K562 (cell line): Measurements from ENCODE around the gene ANKS1B. TPM values are rescaled to one million over a fixed set of nuclear protein-coding genes. Genes with fewer than 3 reads are reported as not detected.

ENCODE experiments used
- ATAC-seq: fragments of 200-7000 bp; cut with Tn5 transposase; 3 replicates; pipeline ENCODE4 v1.9.1; 2020; ENCODE audit warnings: moderate library complexity
- BruUV-seq: library from RNA; stranded (reverse); fragments of 400-500 nt; replicated peaks from 2 replicates; lab custom pipeline; 2021; lab: Mats Ljungman, UMichigan
- CTCF ChIA-PET: fragments of 300-600 bp; formaldehyde crosslinking; extraction: SDS; loops from one replicate; lab custom pipeline; 2021; ENCODE audit warnings: low intra/inter-chr PET ratio; lab: Yijun Ruan, JAX
- POLR2A ChIA-PET: fragments of 300-600, 350-650 bp; sonication (Branson Sonifier 250); formaldehyde crosslinking; extraction: SDS; loops from one replicate; lab custom pipeline; 2021; ENCODE audit warnings: antibody characterized with exemption, inconsistent platforms; lab: Yijun Ruan, JAX
- DNase-seq, 4 experiments: peaks; one replicate each; pipeline versions ENCODE4 v3.0.0 to v3.0.0-alpha.2; 2011 to 2018; ENCODE audit warnings: low spot score in 3 of 4, mixed read lengths in 3 of 4; ENCODE audit errors: extremely low read depth in 1 of 4
- FAIRE-seq: peaks from 2 replicates; lab custom pipeline; 2011; peaks lifted over from hg19 to GRCh38; lab: Jason Lieb, UNC
- H2AFZ ChIP-seq: 2 replicates; pipeline ENCODE4 v1.6.0; 2011; ENCODE audit warnings: low read depth, low read length, control low read depth, inconsistent platforms
- H3K27ac ChIP-seq: fragments of 200-600 bp; 3 replicates; pipeline ENCODE4 v1.8.0; 2011; ENCODE audit warnings: low read depth, mild to moderate bottlenecking, control low read depth, inconsistent platforms, low read length, moderate library complexity, mixed read lengths; ENCODE audit errors: extremely low read depth
- H3K27me3 ChIP-seq, 2 experiments: fragments of 300-600 bp in 1 of 2; 2 replicates in 1 of 2; 3 replicates in 1 of 2; pipeline versions ENCODE4 v1.6.0 to v1.8.0; 2011; ENCODE audit warnings: inconsistent platforms in 2 of 2, low read length in 2 of 2, mild to moderate bottlenecking in 1 of 2, mixed read lengths in 1 of 2, moderate library complexity in 1 of 2; ENCODE audit not compliant: control insufficient read depth in 2 of 2, insufficient read depth in 2 of 2
- H3K36me3 ChIP-seq: fragments of 300-600 bp; 3 replicates; pipeline ENCODE4 v1.8.0; 2011; ENCODE audit warnings: mild to moderate bottlenecking, low read length, inconsistent platforms; ENCODE audit not compliant: control insufficient read depth, insufficient read depth
- H3K4me1 ChIP-seq, 2 experiments: fragments of 200-600 bp in 1 of 2; replicated peaks in 1 of 2; 2 replicates in 1 of 2; 3 replicates in 1 of 2; pipeline versions ENCODE4 v1.5.1 to v1.8.0; 2011; ENCODE audit warnings: inconsistent platforms in 2 of 2, low read length in 2 of 2, mild to moderate bottlenecking in 1 of 2, mixed read lengths in 1 of 2, moderate library complexity in 1 of 2; ENCODE audit not compliant: control insufficient read depth in 2 of 2, insufficient read depth in 2 of 2
- H3K4me2 ChIP-seq: 2 replicates; pipeline ENCODE4 v1.6.1; 2011; ENCODE audit warnings: low read length, control low read depth, inconsistent platforms, mixed read lengths; ENCODE audit not compliant: insufficient read depth
- H3K4me3 ChIP-seq: fragments of 200-600 bp; sonication (generic), shearing (Covaris generic); 2 replicates; pipeline ENCODE4 v1.5.1; 2016; ENCODE audit warnings: control low read depth, inconsistent platforms
- H3K79me2 ChIP-seq: fragments of 200-600 bp; 3 replicates; pipeline ENCODE4 v1.8.0; 2011; ENCODE audit warnings: low read length, inconsistent platforms; ENCODE audit not compliant: control insufficient read depth, insufficient read depth
- H3K9ac ChIP-seq, 2 experiments: 2 replicates each; pipeline versions ENCODE4 v1.6.0 to v1.6.1; 2011; ENCODE audit warnings: low read depth in 2 of 2, low read length in 2 of 2, control low read depth in 1 of 2, inconsistent platforms in 1 of 2, mild to moderate bottlenecking in 1 of 2, mixed read lengths in 1 of 2; ENCODE audit not compliant: insufficient read depth in 1 of 2
- H3K9me1 ChIP-seq: one replicate; pipeline ENCODE4 v1.6.0; 2011; ENCODE audit warnings: inconsistent platforms, mild to moderate bottlenecking, low read length, moderate library complexity; ENCODE audit not compliant: control insufficient read depth, insufficient read depth
- H3K9me3 ChIP-seq: replicated peaks from 2 replicates; pipeline ENCODE4 v1.5.1; 2011; ENCODE audit warnings: low read depth, low read length, inconsistent platforms; ENCODE audit not compliant: control insufficient read depth, insufficient read depth
- H4K20me1 ChIP-seq: replicated peaks from 2 replicates; pipeline ENCODE4 v1.6.1; 2011; ENCODE audit warnings: low read length, inconsistent platforms, mixed read lengths; ENCODE audit not compliant: control insufficient read depth, insufficient read depth
- DIDO1 ChIP-seq: fragments of 450-650 bp; IDR thresholded peaks from 2 replicates; pipeline ENCODE4 v1.6.1; 2016; ENCODE audit warnings: low read depth, missing biosample characterization, missing genetic modification characterization
- HIVEP1 ChIP-seq: fragments of 250-450 bp; sonication (Bioruptor Pico); IDR thresholded peaks from 2 replicates; pipeline ENCODE4 v1.4.0; 2020; ENCODE audit warnings: mild to moderate bottlenecking
- HNRNPH1 ChIP-seq: fragments of 200-400 bp; formaldehyde crosslinking; optimal IDR thresholded peaks from 2 replicates; pipeline ENCODE3; 2017; ENCODE audit warnings: low read depth, mild to moderate bottlenecking, low read length, moderate library complexity
- JUNB ChIP-seq: fragments of 450-650 bp; formaldehyde crosslinking; conservative IDR thresholded peaks from 2 replicates; pipeline ENCODE4 v1.4.0; 2020; ENCODE audit warnings: mild to moderate bottlenecking
- NFIC ChIP-seq: fragments of 450-650 bp; IDR thresholded peaks from 2 replicates; pipeline ENCODE4 v1.6.1; 2017; ENCODE audit warnings: mild to moderate bottlenecking, inconsistent platforms
- POLR2A ChIP-seq: fragments of 450-650 bp; conservative IDR thresholded peaks from 2 replicates; pipeline ENCODE4 v1.6.1; 2016
- RBM17 ChIP-seq: fragments of 200-400 bp; formaldehyde crosslinking; IDR thresholded peaks from 2 replicates; pipeline ENCODE4 v1.6.1; 2017; ENCODE audit warnings: low read depth, mild to moderate bottlenecking, low read length, borderline replicate concordance
- RNF219 ChIP-seq: fragments of 250-450 bp; sonication (Bioruptor Pico); IDR thresholded peaks from 2 replicates; pipeline ENCODE4 v1.5.0; 2022; ENCODE audit warnings: mild to moderate bottlenecking
- SMARCA4 ChIP-seq: fragments of 450-650 bp; IDR thresholded peaks from 2 replicates; pipeline ENCODE4 v1.6.1; 2016
- SNIP1 ChIP-seq: fragments of 450-650 bp; IDR thresholded peaks from 2 replicates; pipeline ENCODE4 v1.7.1; 2017; ENCODE audit warnings: low read depth, mild to moderate bottlenecking
- ZNF449 ChIP-seq: fragments of 250-450 bp; sonication (Bioruptor Pico); IDR thresholded peaks from 2 replicates; pipeline ENCODE4 v1.8.0; 2022; ENCODE audit warnings: moderate library complexity, mild to moderate bottlenecking, inconsistent platforms
- WGBS: fragments of 100-300 bp; shearing (Covaris generic); methylation state at CpG from one replicate; pipeline ENCODE4 v1.1.6; 2016; ENCODE audit warnings: low coverage, mixed read lengths; ENCODE audit not compliant: insufficient coverage; ENCODE audit errors: missing lambda C conversion rate; 5-methylcytosine and 5-hydroxymethylcytosine counted together
- in situ Hi-C: fragments of 300-500 bp; cut with MboI; formaldehyde crosslinking; loops from 4 replicates; pipeline ENCODE4 v1.15.0; 2018; ENCODE audit warnings: inconsistent platforms, mixed read lengths
- intact Hi-C: fragments of 100-400 bp; cut with micrococcal nuclease; formaldehyde crosslinking; loops from 2 replicates; pipeline ENCODE4 v1.14.2; 2022
- polyA plus RNA-seq, 8 experiments: library from polyadenylated mRNA; depleted of rRNA in 4 of 8; stranded (reverse) in 5 of 8; unstranded in 3 of 8; fragments of >200 nt; fragmentation: Nextera tagmentation in 2 of 8; fragmentation: Illumina TruSeq in 1 of 8; extraction: Ambion mirVana in 2 of 8; extraction: Trizol in 1 of 8; gene quantifications; 2 replicates each; pipeline versions ENCODE4 v1.2.1 to v1.2.3, GENCODE V29; 2011 to 2014; ENCODE audit warnings: inconsistent platforms in 1 of 8, missing spikeins in 1 of 8
- total RNA-seq, 7 experiments: library from RNA; depleted of rRNA in 6 of 7; stranded (reverse); fragments of >200 nt in 6 of 7; fragmentation: Illumina TruSeq in 2 of 7; extraction: Trizol in 2 of 7; gene quantifications; 2 replicates each; pipeline versions ENCODE4 v1.2.1 to v1.2.3, GENCODE V29; 2011 to 2021; ENCODE audit warnings: low replicate concordance in 1 of 7

Gene ANKS1B
- total and polyA plus RNA-seq, 9 of the 15 experiments (the other 6 are each of a cell fraction or from before 2014, with no cell fraction given), result 0.04 to 0.47 (median 0.28) TPM; not detected in 4

- intact Hi-C loops, result no loop called here
- no peaks in the 10 kb centered on the region for H3K27me3 ChIP-seq
- H3K9me3 ChIP-seq, result 0 out of 2 replicates have a peak, but pooled peaks cover 2% of the 10 kb centered on the region
- no peak overlapping the region for H2AFZ ChIP-seq
- no peak for TF ChIP-seq SNIP1
- no peak for TF ChIP-seq RBM17
- no peak for TF ChIP-seq JUNB (CRISPR knock-in tag)
- TF ChIP-seq ZNF449 (CRISPR knock-in tag), result no peak
- no peak for TF ChIP-seq HIVEP1 (CRISPR knock-in tag)
- TF ChIP-seq POLR2A, result no peak
- no peak for TF ChIP-seq HNRNPH1
- no peak for TF ChIP-seq RNF219 (CRISPR knock-in tag)
- TF ChIP-seq SMARCA4, result no peak
- no peak for TF ChIP-seq NFIC
- TF ChIP-seq DIDO1, result no peak
- H3K4me1 ChIP-seq, result no peaks in the 10 kb centered on the region
- H3K9me1 ChIP-seq, result no peaks in the 10 kb centered on the region
- DNase-seq (no peak), ATAC-seq (no peak), FAIRE-seq (no peak)
- CTCF ChIA-PET, result no interaction called here
- no peaks in the 10 kb centered on the region for H3K36me3 ChIP-seq
- H3K4me2 ChIP-seq, result no peak overlapping the region
- no peak overlapping the region for H3K9ac ChIP-seq
- no peaks in the 10 kb centered on the region for H4K20me1 ChIP-seq
- in situ Hi-C loops, result no loop called here
- H3K79me2 ChIP-seq, result no peaks in the 10 kb centered on the region
- H3K4me3 ChIP-seq, result no peak overlapping the region
- POLR2A ChIA-PET, result no interaction called here
- H3K27ac ChIP-seq, result no peak overlapping the region
- BruUV-seq, result no TSS peak
- WGBS, result 3% methylated on average over 3 of the region's 3 CpGs
These were observed 719.1 kb downstream of the ANKS1B start for GRCh38 chr12:99265648-99266047.
